Superior temporal gyrus (tissue), 1 donor: ENCODE results near the gene BHLHA15.

Source experiments
- DNase-seq: peaks from one replicate; pipeline ENCODE4 v3.0.0-alpha.2; 2016; ENCODE audit errors: extremely low spot score

The BHLHA15 gene

GRCh38 chr7:98225913-98226614, 14.8 kb downstream of the BHLHA15 start:
- no peak for DNase-seq

- DNase-seq, result no peak
These were observed 16.7 kb downstream of the BHLHA15 start for GRCh38 chr7:98227939-98228338.

GRCh38 chr7:98228801-98229200, 17.6 kb downstream of the BHLHA15 start:
- no peak for DNase-seq

- no peak for DNase-seq
These were observed 18.2 kb downstream of the BHLHA15 start for GRCh38 chr7:98229441-98229840.

GRCh38 chr7:98229991-98230745, 18.9 kb downstream of the BHLHA15 start:
- no peak for DNase-seq

GRCh38 chr7:98230746-98231471, 19.7 kb downstream of the BHLHA15 start:
- no peak for DNase-seq

GRCh38 chr7:98231493-98232262, 20.4 kb downstream of the BHLHA15 start:
- no peak for DNase-seq

- DNase-seq, result no peak
These were observed 21.0 kb downstream of the BHLHA15 start for GRCh38 chr7:98232263-98232585.

- no peak for DNase-seq
These were observed 21.6 kb downstream of the BHLHA15 start for GRCh38 chr7:98232799-98233198.

GRCh38 chr7:98233219-98234070, 22.2 kb downstream of the BHLHA15 start:
- DNase-seq, result no peak

GRCh38 chr7:98234429-98235147, 23.3 kb downstream of the BHLHA15 start:
- no peak for DNase-seq

- no peak for DNase-seq
These were observed 24.7 kb downstream of the BHLHA15 start for GRCh38 chr7:98235901-98236300.

- DNase-seq, result no peak
These were observed 25.3 kb downstream of the BHLHA15 start for GRCh38 chr7:98236355-98237185.

- DNase-seq, result no peak
These were observed 26.8 kb downstream of the BHLHA15 start for GRCh38 chr7:98238076-98238475.

- DNase-seq, result no peak
These were observed 27.7 kb downstream of the BHLHA15 start for GRCh38 chr7:98238976-98239375.

- peak; percentile 45 for DNase-seq
These were observed 29.9 kb downstream of the BHLHA15 start for GRCh38 chr7:98240961-98241673.

- no peak for DNase-seq
These were observed 30.5 kb downstream of the BHLHA15 start for GRCh38 chr7:98241674-98242241.

- no peak for DNase-seq
These were observed 31.1 kb downstream of the BHLHA15 start for GRCh38 chr7:98242342-98242741.
